H1 (cell line): Measurements from ENCODE around the gene OBP2B. TPM values are rescaled to one million over a fixed set of nuclear protein-coding genes. Genes with fewer than 3 reads are reported as not detected.
"Not testable (repeated sequence)": the region's sequence is repeated elsewhere in the genome, so short reads cannot be mapped to it uniquely, and the experiment has no call there.

Experiments
- CTCF ChIA-PET: fragments of 300-600 bp; sonication (Branson Sonifier 250); formaldehyde crosslinking; loops from one replicate; lab custom pipeline; 2021; ENCODE audit not compliant: partially characterized antibody; lab: Charles Lee
- POLR2A ChIA-PET: fragments of 300-600 bp; sonication (Branson Sonifier 250); formaldehyde crosslinking; loops from one replicate; lab custom pipeline; 2021; ENCODE audit warnings: inconsistent platforms; ENCODE audit not compliant: partially characterized antibody; lab: Charles Lee
- DNase-seq, 2 experiments: peaks; one replicate each; pipeline versions ENCODE4 v3.0.0 to v3.0.0-alpha.2; 2010 to 2022; ENCODE audit warnings: low spot score in 2 of 2, low read depth in 1 of 2, mixed read lengths in 1 of 2
- FAIRE-seq: peaks from 2 replicates; lab custom pipeline; 2011; peaks lifted over from hg19 to GRCh38; lab: Jason Lieb, UNC
- H2AFZ ChIP-seq: 2 replicates; pipeline ENCODE4 v1.8.1; 2012; ENCODE audit warnings: low read length, inconsistent platforms
- H2AK5ac ChIP-seq: 2 replicates; pipeline ENCODE4 v1.6.1; 2013; ENCODE audit warnings: low read depth, low read length
- H2BK120ac ChIP-seq: replicated peaks from 2 replicates; pipeline ENCODE3; 2013; ENCODE audit warnings: low read depth, low read length, inconsistent platforms
- H2BK12ac ChIP-seq: 2 replicates; pipeline ENCODE4 v1.6.1; 2013; ENCODE audit warnings: low read depth, low read length
- H2BK15ac ChIP-seq: 2 replicates; pipeline ENCODE4 v1.6.1; 2013; ENCODE audit warnings: low read length
- H2BK20ac ChIP-seq: 2 replicates; pipeline ENCODE4 v1.6.1; 2013; ENCODE audit warnings: low read length
- H2BK5ac ChIP-seq: 2 replicates; pipeline ENCODE4 v1.6.1; 2013; ENCODE audit warnings: low read depth, low read length
- H3K14ac ChIP-seq: 2 replicates; pipeline ENCODE4 v1.6.1; 2013; ENCODE audit warnings: inconsistent platforms; ENCODE audit not compliant: insufficient read length
- H3K18ac ChIP-seq: 2 replicates; pipeline ENCODE4 v1.6.1; 2013; ENCODE audit warnings: low read length; ENCODE audit errors: extremely low read depth
- H3K23ac ChIP-seq: 2 replicates; pipeline ENCODE4 v1.6.1; 2013; ENCODE audit warnings: inconsistent platforms; ENCODE audit not compliant: insufficient read length
- H3K23me2 ChIP-seq: 2 replicates; pipeline ENCODE4 v1.6.1; 2013; ENCODE audit warnings: low read depth, low read length
- H3K27ac ChIP-seq: 2 replicates; pipeline ENCODE4 v1.6.1; 2011; ENCODE audit warnings: low read depth, low read length, inconsistent platforms
- H3K27me3 ChIP-seq, 4 experiments: replicated peaks in 1 of 4; 1 replicate in 1 of 4; 2 replicates in 3 of 4; pipeline versions ENCODE4 v1.6.1 to v1.8.1; 2011 to 2013; ENCODE audit warnings: low read length in 3 of 4, mild to moderate bottlenecking in 3 of 4, inconsistent platforms in 2 of 4, mixed read lengths in 2 of 4, moderate library complexity in 1 of 4; ENCODE audit not compliant: control insufficient read depth in 3 of 4, insufficient read depth in 3 of 4; ENCODE audit errors: extremely low read depth in 1 of 4
- H3K36me3 ChIP-seq, 4 experiments: 2 replicates each; pipeline versions ENCODE4 v1.6.1 to v1.8.1; 2011 to 2013; ENCODE audit warnings: mild to moderate bottlenecking in 4 of 4, low read length in 3 of 4, moderate library complexity in 2 of 4, control low read depth in 1 of 4, inconsistent platforms in 1 of 4; ENCODE audit not compliant: insufficient read depth in 4 of 4, control insufficient read depth in 2 of 4
- H3K4ac ChIP-seq: replicated peaks from 2 replicates; pipeline ENCODE3; 2013; ENCODE audit warnings: low read length, low read depth, mixed read lengths, inconsistent platforms; ENCODE audit not compliant: insufficient read length
- H3K4me1 ChIP-seq, 4 experiments: replicated peaks in 1 of 4; 1 replicate in 1 of 4; 2 replicates in 3 of 4; pipeline versions ENCODE4 v1.6.1 to v1.8.1; 2011 to 2013; ENCODE audit warnings: low read length in 3 of 4, inconsistent platforms in 2 of 4, mixed read lengths in 1 of 4; ENCODE audit not compliant: insufficient read depth in 4 of 4, control insufficient read depth in 3 of 4
- H3K4me2 ChIP-seq, 2 experiments: 2 replicates each; pipeline versions ENCODE4 v1.6.1 to v1.8.1; 2011 to 2013; ENCODE audit warnings: low read depth in 2 of 2, low read length in 2 of 2, control low read depth in 1 of 2, inconsistent platforms in 1 of 2, mild to moderate bottlenecking in 1 of 2; ENCODE audit not compliant: insufficient read depth in 1 of 2
- H3K4me3 ChIP-seq, 4 experiments: fragments of 200-600, 300-600 bp in 1 of 4; sonication (generic), shearing (Covaris generic), sonication (Bioruptor Twin) in 1 of 4; 2 replicates each; pipeline versions ENCODE4 v1.5.1 to v1.8.1; 2011 to 2016; ENCODE audit warnings: low read length in 4 of 4, low read depth in 3 of 4, control low read depth in 2 of 4, inconsistent platforms in 2 of 4, mild to moderate bottlenecking in 2 of 4, mixed read lengths in 1 of 4, moderate library complexity in 1 of 4; ENCODE audit not compliant: insufficient read depth in 2 of 4; ENCODE audit errors: extremely low read depth in 1 of 4
- H3K56ac ChIP-seq: replicated peaks from 2 replicates; pipeline ENCODE3; 2013; ENCODE audit warnings: low read depth, mild to moderate bottlenecking, mixed read lengths, low read length, inconsistent platforms; ENCODE audit not compliant: insufficient read length
- H3K79me1 ChIP-seq: 2 replicates; pipeline ENCODE4 v1.6.1; 2013; ENCODE audit warnings: low read depth, low read length, control low read depth
- H3K79me2 ChIP-seq, 2 experiments: 2 replicates each; pipeline versions ENCODE4 v1.6.1 to v1.8.1; 2012 to 2013; ENCODE audit warnings: low read length in 2 of 2, mild to moderate bottlenecking in 2 of 2, inconsistent platforms in 1 of 2; ENCODE audit not compliant: insufficient read depth in 2 of 2, control insufficient read depth in 1 of 2
- H3K9ac ChIP-seq, 4 experiments: replicated peaks in 1 of 4; 1 replicate in 1 of 4; 2 replicates in 3 of 4; pipeline versions ENCODE4 v1.6.1 to v1.8.1; 2011 to 2013; ENCODE audit warnings: low read depth in 3 of 4, low read length in 3 of 4, control low read depth in 2 of 4, mild to moderate bottlenecking in 2 of 4, moderate library complexity in 2 of 4, inconsistent platforms in 1 of 4; ENCODE audit errors: extremely low read depth in 1 of 4
- H3K9me3 ChIP-seq, 2 experiments: 2 replicates each; pipeline versions ENCODE4 v1.6.1 to v1.8.1; 2012 to 2013; ENCODE audit warnings: mild to moderate bottlenecking in 2 of 2, moderate library complexity in 2 of 2, control low read depth in 1 of 2, inconsistent platforms in 1 of 2, low read depth in 1 of 2, low read length in 1 of 2, mixed read lengths in 1 of 2; ENCODE audit not compliant: insufficient read depth in 2 of 2
- H4K20me1 ChIP-seq, 2 experiments: replicated peaks in 1 of 2; 2 replicates each; pipeline versions ENCODE3 to v1.8.1; 2011 to 2013; ENCODE audit warnings: inconsistent platforms in 2 of 2, low read length in 2 of 2, mild to moderate bottlenecking in 1 of 2; ENCODE audit not compliant: insufficient read depth in 2 of 2, control insufficient read depth in 1 of 2
- H4K5ac ChIP-seq: 2 replicates; pipeline ENCODE4 v1.6.1; 2013; ENCODE audit warnings: low read length, low read depth, mixed read lengths, inconsistent platforms; ENCODE audit not compliant: insufficient read length
- H4K8ac ChIP-seq: 2 replicates; pipeline ENCODE4 v1.8.0; 2013; ENCODE audit warnings: mild to moderate bottlenecking, moderate library complexity, low read length, inconsistent platforms; ENCODE audit not compliant: insufficient read depth; ENCODE audit errors: extremely low read depth
- H4K91ac ChIP-seq: replicated peaks from 2 replicates; pipeline ENCODE3; 2013; ENCODE audit warnings: low read length, mixed read lengths, inconsistent platforms; ENCODE audit not compliant: insufficient read length
- CBX8 ChIP-seq: fragments of 300-800, 300-1000 bp; sonication (generic); IDR thresholded peaks from 2 replicates; pipeline ENCODE4 v1.7.1; 2016; ENCODE audit warnings: low read depth, low read length, borderline replicate concordance
- GABPA ChIP-seq: IDR thresholded peaks from 2 replicates; pipeline ENCODE4 v1.6.1; 2011; ENCODE audit warnings: mild to moderate bottlenecking, low read length, moderate library complexity, borderline replicate concordance; ENCODE audit not compliant: insufficient read depth
- POLR2A ChIP-seq, 2 experiments: IDR thresholded peaks; 1 replicate in 1 of 2; 2 replicates in 1 of 2; pipeline ENCODE4 v1.6.1; 2011; ENCODE audit warnings: low read depth in 2 of 2, low read length in 2 of 2, mild to moderate bottlenecking in 2 of 2; ENCODE audit errors: control extremely low read depth in 1 of 2
- TAF7 ChIP-seq: optimal IDR thresholded peaks from 2 replicates; pipeline ENCODE3; 2011; ENCODE audit warnings: low read depth, mild to moderate bottlenecking, inconsistent platforms, low read length, moderate library complexity, borderline replicate concordance
- TEAD4 ChIP-seq: IDR thresholded peaks from 2 replicates; pipeline ENCODE4 v1.6.1; 2012; ENCODE audit warnings: low read depth, low read length, inconsistent platforms, mixed read lengths
- WGBS, 2 experiments: shearing (Covaris generic) in 1 of 2; methylation state at CpG; one replicate each; pipeline versions ENCODE4 v1.1.6 to v1.1.7; 2013 to 2015; ENCODE audit warnings: low lambda C conversion rate in 2 of 2, mixed read lengths in 2 of 2, inconsistent platforms in 1 of 2, low coverage in 1 of 2, missing lambda C conversion rate in 1 of 2; ENCODE audit not compliant: insufficient replicate concordance in 2 of 2, insufficient coverage in 1 of 2, insufficient read length in 1 of 2; ENCODE audit errors: extremely low coverage in 1 of 2, missing lambda C conversion rate in 1 of 2; 5-methylcytosine and 5-hydroxymethylcytosine counted together
- polyA plus RNA-seq, 7 experiments: library from polyadenylated mRNA; depleted of rRNA in 3 of 7; stranded (reverse) in 5 of 7; unstranded in 2 of 7; fragments of >200 nt in 5 of 7; fragments of 200-250 nt in 2 of 7; gene quantifications; 1 replicate in 5 of 7; 2 replicates in 1 of 7; 4 replicates in 1 of 7; pipeline versions ENCODE4 v1.2.1 to v1.2.3, GENCODE V29; 2011 to 2013; ENCODE audit warnings: missing spikeins in 2 of 7, mixed read lengths in 2 of 7
- total RNA-seq: library from RNA; stranded (reverse); fragmentation: NEBNext Ultra II Directional; extraction: Animal tissue kit (Norgen Biotek cat#: 25700); gene quantifications from 2 replicates; pipeline ENCODE4 v1.2.1, GENCODE V29; 2021

OBP2B gene
- total and polyA plus RNA-seq, 2 of the 8 experiments (the other 6 are each of a cell fraction or from before 2014, with no cell fraction given), result not detected

- no peak for TF ChIP-seq POLR2A (IDR thresholded peaks at IDR 0.05; ENCODE audit: control extremely low read depth in 1 of 2, low read depth in 2 of 2, low read length in 2 of 2)
- no peak for TF ChIP-seq TEAD4
- no peak for TF ChIP-seq GABPA
- TF ChIP-seq TAF7, result no peak
- no peak for TF ChIP-seq CBX8
Measured at GRCh38 chr9:133205996-133206931, 2.8 kb downstream of the OBP2B start (continued).

- H3K79me1 ChIP-seq, result not testable (repeated sequence)
Measured at GRCh38 chr9:133205481-133205887, 3.6 kb downstream of the OBP2B start.

More at GRCh38 chr9:133205481-133205887, 3.6 kb downstream of the OBP2B start:
- H3K4ac ChIP-seq, H4K5ac ChIP-seq, H2AFZ ChIP-seq, FAIRE-seq, H3K9ac ChIP-seq, H3K4me1 ChIP-seq, H2BK12ac ChIP-seq, H2BK5ac ChIP-seq, H3K4me2 ChIP-seq, H3K23me2 ChIP-seq, H3K18ac ChIP-seq, H3K23ac ChIP-seq, H3K79me2 ChIP-seq, H4K91ac ChIP-seq, POLR2A ChIA-PET, H2BK20ac ChIP-seq, H2BK15ac ChIP-seq, H3K27ac ChIP-seq, H3K36me3 ChIP-seq, H3K56ac ChIP-seq, H4K8ac ChIP-seq, H4K20me1 ChIP-seq, DNase-seq, H3K4me3 ChIP-seq, H2BK120ac ChIP-seq, H2AK5ac ChIP-seq, H3K14ac ChIP-seq, H3K9me3 ChIP-seq: not testable (repeated sequence)
- CTCF ChIA-PET, result interaction anchor here (0.8 to 1.7 kb wide), 2 partner anchors 17 to 19 kb away, joined by 3 to 8 read pairs; no protein-coding TSS in a partner anchor
- H3K27me3 ChIP-seq, result peaks cover 8 to 56% (median 37%) of the 10 kb centered on the region in 4 experiments
- WGBS, 2 experiments, result 85% methylated on average over 14 of the region's 14 CpGs; no CpG with 5 or more reads in 1 of the 2 experiments
